Measurements from ENCODE around the gene PDE6G.

Gene PDE6G

GRCh38 chr17:81641825-81642489, 14.4 kb downstream of the PDE6G start:
- H3K36me3 ChIP-seq (replicated peaks; ENCODE audit: low read depth, low read length), result no peaks in the 10 kb centered on the region
- no peaks in the 10 kb centered on the region for H3K9me3 ChIP-seq (ENCODE audit: insufficient read depth, low read length)
- TF ChIP-seq EZH2phosphoT487 (IDR thresholded peaks at IDR 0.05; ENCODE audit: low read depth) (no peak), CTCF (IDR thresholded peaks at IDR 0.05; ENCODE audit: low read depth, low read length) (no peak)
- H2AFZ ChIP-seq (ENCODE audit: low read depth, low read length), result no peak overlapping the region
- H3K79me2 ChIP-seq (ENCODE audit: low read length), result no peaks in the 10 kb centered on the region
- H3K4me2 ChIP-seq (ENCODE audit: low read length), result no peak overlapping the region
- no peaks in the 10 kb centered on the region for H3K27me3 ChIP-seq (ENCODE audit: low read depth, low read length)
- H3K4me1 ChIP-seq (ENCODE audit: low read length), result no peaks in the 10 kb centered on the region
- H4K20me1 ChIP-seq (ENCODE audit: insufficient read depth, low read length), result no peaks in the 10 kb centered on the region
- no peak overlapping the region for H3K9ac ChIP-seq (ENCODE audit: low read length)
- no peak overlapping the region for H3K27ac ChIP-seq (ENCODE audit: low read length)
- no peak overlapping the region for H3K4me3 ChIP-seq (ENCODE audit: low read length)

- Histone ChIP-seq H3K9ac (ENCODE audit: low read length) (no peak overlapping the region), H3K27me3 (ENCODE audit: low read depth, low read length) (no peaks in the 10 kb centered on the region), H3K4me1 (ENCODE audit: low read length) (peaks cover 7% of the 10 kb centered on the region), H3K36me3 (replicated peaks; ENCODE audit: low read depth, low read length) (no peaks in the 10 kb centered on the region), H3K4me3 (ENCODE audit: low read length) (no peak overlapping the region), H3K79me2 (ENCODE audit: low read length) (peaks cover 18% of the 10 kb centered on the region), H3K27ac (ENCODE audit: low read length) (no peak overlapping the region), H3K9me3 (ENCODE audit: insufficient read depth, low read length) (no peaks in the 10 kb centered on the region), H4K20me1 (ENCODE audit: insufficient read depth, low read length) (peaks cover 13% of the 10 kb centered on the region), H3K4me2 (ENCODE audit: low read length) (no peak overlapping the region), H2AFZ (ENCODE audit: low read depth, low read length) (no peak overlapping the region)
- no peak for TF ChIP-seq EZH2phosphoT487 (IDR thresholded peaks at IDR 0.05; ENCODE audit: low read depth)
- TF ChIP-seq CTCF (IDR thresholded peaks at IDR 0.05; ENCODE audit: low read depth, low read length), result no peak
Observed at GRCh38 chr17:81640011-81640410, 16.3 kb downstream of the PDE6G start.

GRCh38 chr17:81638683-81639082, 17.7 kb downstream of the PDE6G start:
- Histone ChIP-seq H2AFZ (ENCODE audit: low read depth, low read length) (no peak overlapping the region), H3K9ac (ENCODE audit: low read length) (no peak overlapping the region), H3K36me3 (replicated peaks; ENCODE audit: low read depth, low read length) (peaks cover 3% of the 10 kb centered on the region), H3K4me1 (ENCODE audit: low read length) (peaks cover 7% of the 10 kb centered on the region), H3K27ac (ENCODE audit: low read length) (no peak overlapping the region), H3K4me2 (ENCODE audit: low read length) (no peak overlapping the region), H4K20me1 (ENCODE audit: insufficient read depth, low read length) (peaks cover 13% of the 10 kb centered on the region), H3K27me3 (ENCODE audit: low read depth, low read length) (no peaks in the 10 kb centered on the region), H3K4me3 (ENCODE audit: low read length) (no peak overlapping the region), H3K9me3 (ENCODE audit: insufficient read depth, low read length) (no peaks in the 10 kb centered on the region), H3K79me2 (ENCODE audit: low read length) (peaks cover 32% of the 10 kb centered on the region)
- TF ChIP-seq EZH2phosphoT487 (IDR thresholded peaks at IDR 0.05; ENCODE audit: low read depth) (no peak), CTCF (IDR thresholded peaks at IDR 0.05; ENCODE audit: low read depth, low read length) (no peak)

- H3K4me1 ChIP-seq (ENCODE audit: low read length), result peaks cover 7% of the 10 kb centered on the region
- H2AFZ ChIP-seq (ENCODE audit: low read depth, low read length), result peak within 1 kb of the TSS; percentile 86
- peaks cover 13% of the 10 kb centered on the region for H4K20me1 ChIP-seq (ENCODE audit: insufficient read depth, low read length)
- peak within 1 kb of the TSS; percentile 100 for H3K4me3 ChIP-seq (ENCODE audit: low read length)
- no peaks in the 10 kb centered on the region for H3K27me3 ChIP-seq (ENCODE audit: low read depth, low read length)
- H3K36me3 ChIP-seq (replicated peaks; ENCODE audit: low read depth, low read length), result peaks cover 12% of the 10 kb centered on the region
- H3K27ac ChIP-seq (ENCODE audit: low read length), result peak within 1 kb of the TSS; percentile 39
- H3K9me3 ChIP-seq (ENCODE audit: insufficient read depth, low read length), result no peaks in the 10 kb centered on the region
- peak within 1 kb of the TSS; percentile 99 for H3K4me2 ChIP-seq (ENCODE audit: low read length)
- H3K9ac ChIP-seq (ENCODE audit: low read length), result peak within 1 kb of the TSS; percentile 95
- peaks cover 52% of the 10 kb centered on the region for H3K79me2 ChIP-seq (ENCODE audit: low read length)
- no peak for TF ChIP-seq EZH2phosphoT487 (IDR thresholded peaks at IDR 0.05; ENCODE audit: low read depth)
- TF ChIP-seq CTCF (IDR thresholded peaks at IDR 0.05; ENCODE audit: low read depth, low read length), result no peak
Observed at GRCh38 chr17:81636505-81637288, 19.6 kb downstream of the PDE6G start, which contains the start of the genes NPLOC4 and TSPAN10. TSS of gene NPLOC4 (minus strand) at chr17:81637112. CDS start at chr17:81636930, 182 bp downstream. TSS of gene TSPAN10 (plus strand) at chr17:81637196. CDS start at chr17:81642413, 5,217 bp downstream.

Measured in OCI-LY3 (cell line).